ENCODE data around the gene GPAM.

GRCh38 chr10:112223725-112224124, 40.2 kb upstream of the GPAM start:
- TF ChIP-seq EZH2phosphoT487 (IDR thresholded peaks at IDR 0.05; ENCODE audit: borderline replicate concordance, low read depth, low read length) (no peak), CTCF (conservative IDR thresholded peaks at IDR 0.05; ENCODE audit: low read length) (no peak)
